ENCODE data around the gene SCO2. TPM values are rescaled to one million over a fixed set of nuclear protein-coding genes. Genes with fewer than 3 reads are reported as not detected.

Gene SCO2
- total and polyA plus RNA-seq, 2 of the 4 experiments (the other 2 are of a cell fraction), result 1.3 to 1.9 TPM

- no peak for TF ChIP-seq ELK1 (IDR thresholded peaks at IDR 0.05; ENCODE audit: borderline replicate concordance, low read depth, low read length)
These were observed 45.5 kb upstream of the SCO2 start (continued) for GRCh38 chr22:50570861-50571260.

GRCh38 chr22:50569896-50570535 is 44.6 kb upstream of the SCO2 start:
- no peak overlapping the region for H2BK120ac ChIP-seq (ENCODE audit: low read depth, low read length)
- H4K5ac ChIP-seq (ENCODE audit: low read depth, low read length), result no peak overlapping the region
- 0 out of 2 replicates have a peak, but pooled peaks cover 4% of the 10 kb centered on the region for H3K27me3 ChIP-seq (ENCODE audit: control insufficient read depth, insufficient read depth, low read length)
- H4K20me1 ChIP-seq (ENCODE audit: insufficient read depth, low read length), result no peaks in the 10 kb centered on the region
- no peaks in the 10 kb centered on the region for H3K9me1 ChIP-seq (ENCODE audit: insufficient read depth, low read length)
- H3K9ac ChIP-seq (ENCODE audit: low read depth, low read length), result no peak overlapping the region
- no peak overlapping the region for H2BK5ac ChIP-seq (ENCODE audit: low read depth, low read length, poor library complexity, severe bottlenecking)
- CTCF ChIA-PET, result no interaction called here
- H2AFZ ChIP-seq (replicated peaks; ENCODE audit: low read length, poor library complexity), result no peak overlapping the region
- no peak overlapping the region for H3K27ac ChIP-seq (ENCODE audit: insufficient read depth, low read length)
- in situ Hi-C loops (cut with MboI; ENCODE audit: low sequenced_read_pairs) (no loop called here), dilution Hi-C loops (cut with HindIII; ENCODE audit: low sequenced_read_pairs, unreplicated experiment) (no loop called here), intact Hi-C loops (cut with micrococcal nuclease) (no loop called here)
- no peak overlapping the region for H3K56ac ChIP-seq (ENCODE audit: extremely low read depth, insufficient read depth, low read length)
- H4K91ac ChIP-seq (ENCODE audit: insufficient read depth, low read depth, low read length), result no peak overlapping the region
- no peak overlapping the region for H3K23ac ChIP-seq (ENCODE audit: low read depth, low read length)
- no peak overlapping the region for H3K18ac ChIP-seq (ENCODE audit: low read depth, low read length)
- H3K4ac ChIP-seq (ENCODE audit: low read depth, low read length), result no peak overlapping the region
- H3K14ac ChIP-seq (replicated peaks; ENCODE audit: low read depth, low read length), result no peak overlapping the region
- H3K9me3 ChIP-seq (ENCODE audit: control insufficient read depth, insufficient read depth, low read length), result no peaks in the 10 kb centered on the region
- 74% methylated on average over 5 of the region's 13 CpGs; no CpG with 5 or more reads in 1 of the 2 experiments for WGBS, 2 experiments (ENCODE audit: extremely low coverage in 2 of 2, insufficient read length in 1 of 2)
- ATAC-seq (ENCODE audit: low read depth), result no peak
- DNase-seq, result no peak
- H2BK20ac ChIP-seq (ENCODE audit: low read depth, low read length), result no peak overlapping the region
- H3K79me1 ChIP-seq (ENCODE audit: low read depth in 1 of 2, low read length in 2 of 2), result no peaks in the 10 kb centered on the region
- POLR2A ChIA-PET (ENCODE audit: unreplicated experiment), result no interaction called here
- no peak overlapping the region for H3K4me3 ChIP-seq (ENCODE audit: insufficient read depth, low read depth, low read length)
- no TSS peak for BruUV-seq (replicated peaks)
- no peak overlapping the region for H2BK15ac ChIP-seq (ENCODE audit: low read depth, low read length)
- H3K36me3 ChIP-seq (ENCODE audit: control insufficient read depth, insufficient read depth, low read length), result no peaks in the 10 kb centered on the region; the same call in 1 of the 2 replicates
- H2AK5ac ChIP-seq (ENCODE audit: low read depth, low read length), result no peak overlapping the region
- no peak for TF ChIP-seq MAFK (IDR thresholded peaks at IDR 0.05; ENCODE audit: low read depth, low read length)
- TF ChIP-seq CEBPB (IDR thresholded peaks at IDR 0.05; ENCODE audit: low read depth, low read length), result no peak
- no peak for TF ChIP-seq RCOR1 (IDR thresholded peaks at IDR 0.05; ENCODE audit: insufficient replicate concordance, low read length)
- no peak for TF ChIP-seq RAD21 (IDR thresholded peaks at IDR 0.05; ENCODE audit: low read length)
- TF ChIP-seq CTCF (conservative IDR thresholded peaks at IDR 0.05; ENCODE audit: low read depth, low read length), result no peak
- TF ChIP-seq RFX5 (IDR thresholded peaks at IDR 0.05; ENCODE audit: low read depth, low read length), result no peak
- TF ChIP-seq SMC3 (IDR thresholded peaks at IDR 0.05; ENCODE audit: low read depth, low read length), result no peak
- no peaks in the 10 kb centered on the region for H3K4me1 ChIP-seq (ENCODE audit: control insufficient read depth, insufficient read depth, low read length)
- H2AK9ac ChIP-seq (replicated peaks; ENCODE audit: low read depth, low read length, poor library complexity), result peak overlapping the region; percentile 65
- no peak overlapping the region for H4K8ac ChIP-seq (ENCODE audit: low read depth in 2 of 2, low read length in 2 of 2)
- H3K4me2 ChIP-seq (ENCODE audit: low read depth, low read length), result no peak overlapping the region
